PFSK-1 (cell line): Measurements from ENCODE around the gene PTPRJ.

Experiments used
- FOXP2 ChIP-seq: optimal IDR thresholded peaks from 2 replicates; pipeline ENCODE3; 2011; ENCODE audit warnings: borderline replicate concordance, control low read depth, inconsistent platforms; ENCODE audit not compliant: insufficient read depth; ENCODE audit errors: extremely low read length, extremely low read depth
- POLR2AphosphoS5 ChIP-seq: IDR thresholded peaks from 2 replicates; pipeline ENCODE4 v1.6.1; 2012; ENCODE audit warnings: low read depth, mild to moderate bottlenecking, control low read depth, low read length, moderate library complexity
- SIN3A ChIP-seq: IDR thresholded peaks from 2 replicates; pipeline ENCODE4 v1.6.1; 2012; ENCODE audit warnings: mild to moderate bottlenecking, low read length, moderate library complexity, borderline replicate concordance; ENCODE audit not compliant: insufficient read depth
- TAF1 ChIP-seq: IDR thresholded peaks from 2 replicates; pipeline ENCODE4 v1.6.1; 2012; ENCODE audit warnings: low read length, control low read depth, borderline replicate concordance; ENCODE audit not compliant: insufficient read depth
- TF ChIP-seq, protein P1 (sequence below), 2 experiments: IDR thresholded peaks; 2 replicates each; pipeline versions ENCODE4 v1.6.1 to v1.8.0; 2011 to 2012; ENCODE audit warnings: low read depth in 2 of 2, low read length in 2 of 2, control low read depth in 1 of 2, inconsistent platforms in 1 of 2, mild to moderate bottlenecking in 1 of 2, moderate library complexity in 1 of 2; ENCODE audit not compliant: insufficient read depth in 1 of 2

DNA sequence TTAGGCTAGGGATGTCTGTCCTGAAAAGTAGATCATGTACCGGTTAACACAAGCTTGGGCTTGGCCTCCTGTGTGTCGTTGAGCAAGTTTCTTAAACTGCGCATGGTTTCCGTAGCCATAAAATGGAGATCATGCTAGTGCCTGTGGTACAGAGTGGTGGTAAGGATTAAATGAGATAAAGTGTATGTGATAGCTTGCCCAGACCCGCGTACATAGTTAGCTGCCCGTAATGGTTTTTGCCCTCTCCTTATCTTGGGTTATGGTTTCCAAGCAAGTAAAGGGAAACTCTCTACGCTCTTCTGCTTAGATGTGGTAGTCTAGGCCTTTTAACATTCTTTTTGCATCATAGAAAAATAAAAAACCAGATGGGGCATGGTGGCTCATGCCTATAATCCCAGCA is 11.0 kb upstream of the PTPRJ start:
- TF ChIP-seq POLR2AphosphoS5: no peak
- TF ChIP-seq SIN3A: no peak
- TF ChIP-seq TAF1: no peak
- TF ChIP-seq, protein P1, sequence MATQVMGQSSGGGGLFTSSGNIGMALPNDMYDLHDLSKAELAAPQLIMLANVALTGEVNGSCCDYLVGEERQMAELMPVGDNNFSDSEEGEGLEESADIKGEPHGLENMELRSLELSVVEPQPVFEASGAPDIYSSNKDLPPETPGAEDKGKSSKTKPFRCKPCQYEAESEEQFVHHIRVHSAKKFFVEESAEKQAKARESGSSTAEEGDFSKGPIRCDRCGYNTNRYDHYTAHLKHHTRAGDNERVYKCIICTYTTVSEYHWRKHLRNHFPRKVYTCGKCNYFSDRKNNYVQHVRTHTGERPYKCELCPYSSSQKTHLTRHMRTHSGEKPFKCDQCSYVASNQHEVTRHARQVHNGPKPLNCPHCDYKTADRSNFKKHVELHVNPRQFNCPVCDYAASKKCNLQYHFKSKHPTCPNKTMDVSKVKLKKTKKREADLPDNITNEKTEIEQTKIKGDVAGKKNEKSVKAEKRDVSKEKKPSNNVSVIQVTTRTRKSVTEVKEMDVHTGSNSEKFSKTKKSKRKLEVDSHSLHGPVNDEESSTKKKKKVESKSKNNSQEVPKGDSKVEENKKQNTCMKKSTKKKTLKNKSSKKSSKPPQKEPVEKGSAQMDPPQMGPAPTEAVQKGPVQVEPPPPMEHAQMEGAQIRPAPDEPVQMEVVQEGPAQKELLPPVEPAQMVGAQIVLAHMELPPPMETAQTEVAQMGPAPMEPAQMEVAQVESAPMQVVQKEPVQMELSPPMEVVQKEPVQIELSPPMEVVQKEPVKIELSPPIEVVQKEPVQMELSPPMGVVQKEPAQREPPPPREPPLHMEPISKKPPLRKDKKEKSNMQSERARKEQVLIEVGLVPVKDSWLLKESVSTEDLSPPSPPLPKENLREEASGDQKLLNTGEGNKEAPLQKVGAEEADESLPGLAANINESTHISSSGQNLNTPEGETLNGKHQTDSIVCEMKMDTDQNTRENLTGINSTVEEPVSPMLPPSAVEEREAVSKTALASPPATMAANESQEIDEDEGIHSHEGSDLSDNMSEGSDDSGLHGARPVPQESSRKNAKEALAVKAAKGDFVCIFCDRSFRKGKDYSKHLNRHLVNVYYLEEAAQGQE (IDR thresholded peaks at IDR 0.05; ENCODE audit: insufficient read depth in 1 of 2, low read depth in 2 of 2, low read length in 2 of 2): no peak
- no peak for TF ChIP-seq FOXP2
